ENCODE data around the gene CLIP2. TPM values are rescaled to one million over a fixed set of nuclear protein-coding genes. Genes with fewer than 3 reads are reported as not detected.
"Not testable (repeated sequence)": the region's sequence is repeated elsewhere in the genome, so short reads cannot be mapped to it uniquely, and the experiment has no call there.

The CLIP2 gene
- total and polyA plus RNA-seq, 12 donors: 4.5 to 11.3 (median 6.6) TPM

DNA sequence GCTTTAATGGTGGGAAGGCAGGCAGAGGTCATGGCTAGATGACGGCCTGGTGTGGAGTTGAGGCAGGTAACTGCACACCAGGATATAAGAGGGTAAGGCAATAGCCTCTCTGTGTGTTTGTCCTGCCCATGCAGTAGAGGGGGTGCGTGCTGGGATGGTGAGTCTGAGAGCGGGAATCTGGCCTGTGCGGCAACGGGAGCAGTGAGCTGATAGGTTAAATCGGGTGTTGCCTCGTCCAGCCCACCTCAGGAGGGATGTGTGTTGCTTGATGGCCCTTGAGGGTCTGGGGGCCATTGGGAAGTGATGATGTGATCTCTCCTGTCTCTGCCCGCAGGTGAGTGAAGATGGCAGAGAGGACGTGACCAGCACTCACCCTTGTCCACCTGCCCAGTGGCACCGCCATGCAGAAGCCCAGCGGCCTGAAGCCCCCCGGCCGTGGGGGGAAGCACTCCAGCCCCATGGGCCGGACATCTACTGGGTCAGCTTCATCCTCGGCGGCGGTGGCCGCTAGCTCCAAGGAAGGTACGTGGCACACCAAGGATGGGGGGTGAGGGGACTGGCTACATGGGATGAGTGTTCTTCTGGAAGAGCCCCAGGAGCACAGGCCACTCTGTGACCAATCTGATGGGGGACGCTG, 28.1 kb downstream of the CLIP2 start:
- TF ChIP-seq, protein P1, sequence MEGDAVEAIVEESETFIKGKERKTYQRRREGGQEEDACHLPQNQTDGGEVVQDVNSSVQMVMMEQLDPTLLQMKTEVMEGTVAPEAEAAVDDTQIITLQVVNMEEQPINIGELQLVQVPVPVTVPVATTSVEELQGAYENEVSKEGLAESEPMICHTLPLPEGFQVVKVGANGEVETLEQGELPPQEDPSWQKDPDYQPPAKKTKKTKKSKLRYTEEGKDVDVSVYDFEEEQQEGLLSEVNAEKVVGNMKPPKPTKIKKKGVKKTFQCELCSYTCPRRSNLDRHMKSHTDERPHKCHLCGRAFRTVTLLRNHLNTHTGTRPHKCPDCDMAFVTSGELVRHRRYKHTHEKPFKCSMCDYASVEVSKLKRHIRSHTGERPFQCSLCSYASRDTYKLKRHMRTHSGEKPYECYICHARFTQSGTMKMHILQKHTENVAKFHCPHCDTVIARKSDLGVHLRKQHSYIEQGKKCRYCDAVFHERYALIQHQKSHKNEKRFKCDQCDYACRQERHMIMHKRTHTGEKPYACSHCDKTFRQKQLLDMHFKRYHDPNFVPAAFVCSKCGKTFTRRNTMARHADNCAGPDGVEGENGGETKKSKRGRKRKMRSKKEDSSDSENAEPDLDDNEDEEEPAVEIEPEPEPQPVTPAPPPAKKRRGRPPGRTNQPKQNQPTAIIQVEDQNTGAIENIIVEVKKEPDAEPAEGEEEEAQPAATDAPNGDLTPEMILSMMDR (IDR thresholded peaks at IDR 0.05): no peak
- Histone ChIP-seq H3K4me1 (no peaks in the 10 kb centered on the region), H3K9me3 (no peaks in the 10 kb centered on the region), H3K36me3 (peaks cover 0 to 42% (median 0%) of the 10 kb centered on the region in 9 donors), H3K27ac (no peak overlapping the region), H3K4me3 (no peak overlapping the region), H3K27me3 (no peaks in the 10 kb centered on the region)
- ATAC-seq (no peak), DNase-seq (no peak)
- intact Hi-C loops (cut with DNase I): no loop called here
- WGBS, 2 donors: 94 to 96% methylated on average over 20 of the region's 20 CpGs

DNA sequence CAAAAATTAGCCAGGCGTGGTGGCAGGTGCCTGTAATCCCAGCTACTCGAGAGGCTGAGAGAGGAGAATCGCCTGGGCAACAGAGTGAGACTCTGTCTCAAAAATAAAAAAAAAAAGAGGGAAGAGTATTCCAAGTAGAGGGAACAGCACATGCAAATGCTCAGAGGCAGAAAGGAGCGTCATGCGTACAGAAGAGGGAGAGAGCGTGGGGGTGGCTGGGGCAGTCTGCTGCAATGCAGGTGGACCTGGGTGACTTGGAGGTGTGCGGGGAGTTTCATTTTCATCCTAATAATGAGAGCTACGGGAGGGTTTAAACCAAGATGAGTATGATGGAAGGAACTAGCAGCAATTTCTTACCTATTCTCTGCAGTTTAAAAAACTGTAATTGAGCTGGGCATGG, 28.8 kb downstream of the CLIP2 start:
- Histone ChIP-seq H3K4me1 (no peaks in the 10 kb centered on the region), H3K4me3 (no peak overlapping the region), H3K9me3 (no peaks in the 10 kb centered on the region), H3K27me3 (no peaks in the 10 kb centered on the region), H3K27ac (no peak overlapping the region), H3K36me3 (peaks cover 0 to 48% (median 0%) of the 10 kb centered on the region in 9 donors)
- 99% methylated on average over 8 of the region's 8 CpGs for WGBS, 2 donors
- TF ChIP-seq, protein P1 (IDR thresholded peaks at IDR 0.05): no peak
- DNase-seq: no peak
- ATAC-seq: no peak
- intact Hi-C loops (cut with DNase I): no loop called here

DNA sequence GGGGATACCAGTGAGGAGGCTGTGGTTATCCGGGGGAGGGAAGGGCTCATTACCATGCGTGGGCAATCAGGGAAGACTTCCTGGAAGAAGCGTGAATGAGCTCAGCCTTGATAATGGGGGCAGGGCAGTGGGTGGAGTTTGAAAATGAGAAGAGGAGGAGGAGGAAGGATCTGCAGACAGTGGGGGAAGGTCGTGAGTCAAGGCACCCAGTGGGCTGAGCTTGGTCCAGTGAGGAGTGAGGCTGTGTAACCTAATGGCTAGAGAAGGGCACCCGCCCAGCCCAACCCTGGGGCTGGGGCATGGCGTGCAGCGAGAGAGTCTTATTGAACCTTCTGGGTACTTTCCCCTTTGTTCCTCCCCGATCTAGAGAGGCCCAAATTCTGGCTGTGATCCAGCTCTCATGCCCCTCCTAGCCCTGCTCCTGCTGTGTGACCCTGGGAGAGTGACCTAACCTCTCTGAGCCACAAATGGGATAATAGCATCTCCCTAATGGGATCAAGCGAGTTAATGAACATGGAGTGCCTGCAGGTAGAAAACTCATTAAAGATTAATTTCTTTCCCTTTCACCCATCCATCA, 31.5 kb downstream of the CLIP2 start:
- Histone ChIP-seq H3K27ac (no peak overlapping the region), H3K27me3 (no peaks in the 10 kb centered on the region), H3K4me3 (no peak overlapping the region), H3K36me3 (peaks cover 0 to 63% (median 0%) of the 10 kb centered on the region in 9 donors), H3K9me3 (no peaks in the 10 kb centered on the region), H3K4me1 (peaks cover 0 to 9% (median 0%) of the 10 kb centered on the region in 9 donors)
- DNase-seq: no peak
- WGBS, 2 donors: 67 to 77% methylated on average over 9 of the region's 9 CpGs
- TF ChIP-seq, protein P1 (IDR thresholded peaks at IDR 0.05): no peak
- no peak for ATAC-seq
- intact Hi-C loops (cut with DNase I): no loop called here

DNA sequence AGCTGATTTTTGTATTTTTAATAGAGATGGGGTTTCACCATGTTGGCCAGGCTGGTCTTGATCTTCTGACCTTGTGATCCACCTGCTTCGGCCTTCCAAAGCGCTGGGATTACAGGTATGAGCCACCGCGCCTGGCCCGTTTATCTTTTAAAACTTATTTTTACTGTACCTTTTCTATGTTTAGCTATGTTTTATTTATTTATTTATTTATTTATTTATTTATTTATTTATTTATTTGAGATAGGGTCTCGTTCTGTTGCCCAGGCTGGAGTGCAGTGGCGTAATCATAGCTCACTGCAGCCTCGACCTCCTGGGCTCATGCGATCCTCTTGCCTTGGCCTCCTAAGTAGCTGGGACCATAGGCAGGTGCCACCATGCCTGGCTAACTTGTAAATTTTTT, 33.7 kb downstream of the CLIP2 start:
- H3K27me3 ChIP-seq; H3K4me3 ChIP-seq; H3K27ac ChIP-seq; DNase-seq; H3K4me1 ChIP-seq; H3K9me3 ChIP-seq; ATAC-seq; intact Hi-C loops (cut with DNase I): not testable (repeated sequence)
- peaks cover 0 to 54% (median 0%) of the 10 kb centered on the region in 9 donors for H3K36me3 ChIP-seq
- WGBS, 2 donors: 96 to 100% methylated on average over 9 of the region's 9 CpGs

Measured in heart right ventricle (tissue), 16 donors.